ENCODE measurements around the gene TTLL11.
A peak's percentile ranks its signal among the peaks of the same experiment; 100 is the strongest.

TTLL11 gene

DNA sequence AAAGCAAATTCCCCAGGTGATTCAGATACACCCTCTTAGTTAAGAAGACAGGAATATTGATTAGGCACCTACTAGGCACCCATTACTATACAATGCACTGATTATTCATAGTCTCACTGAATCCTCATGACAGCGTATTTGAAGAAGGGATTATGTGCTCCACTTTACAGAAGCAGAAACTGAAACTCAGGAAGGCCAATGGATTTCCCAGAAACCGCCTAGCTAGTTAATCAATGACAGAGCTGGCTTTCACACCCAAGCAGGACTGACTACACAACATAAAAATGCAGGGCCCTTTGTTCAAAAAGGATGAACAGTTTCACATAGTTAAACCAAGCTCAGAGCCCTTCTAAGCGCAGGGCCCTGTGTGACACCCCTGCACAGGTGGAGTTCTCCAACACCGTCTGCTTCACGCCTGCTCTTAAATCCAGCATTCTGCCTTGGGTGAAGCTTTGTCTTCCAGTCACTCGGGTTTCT, 117.3 kb downstream of the TTLL11 start:
- DNase-seq: peak; percentile 41

DNA sequence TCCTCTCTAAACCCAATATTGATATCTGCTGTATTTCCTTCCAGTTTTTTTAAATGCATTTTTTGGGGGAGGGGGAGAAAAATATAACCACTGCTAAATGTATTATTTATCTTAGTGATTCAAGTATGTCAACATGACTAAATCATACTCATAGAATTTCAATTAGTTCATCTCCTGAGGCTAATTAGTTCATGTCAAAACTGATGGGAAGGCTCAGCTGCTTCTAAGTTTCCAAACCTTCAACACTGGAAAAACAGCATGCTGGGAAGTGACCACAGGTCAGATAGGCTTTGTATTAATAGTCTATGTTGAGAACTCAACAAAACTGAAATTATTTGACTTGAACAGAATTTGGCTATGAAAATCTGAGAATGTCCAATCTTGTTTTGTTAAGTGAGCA, 118.7 kb downstream of the TTLL11 start:
- no peak for DNase-seq

DNA sequence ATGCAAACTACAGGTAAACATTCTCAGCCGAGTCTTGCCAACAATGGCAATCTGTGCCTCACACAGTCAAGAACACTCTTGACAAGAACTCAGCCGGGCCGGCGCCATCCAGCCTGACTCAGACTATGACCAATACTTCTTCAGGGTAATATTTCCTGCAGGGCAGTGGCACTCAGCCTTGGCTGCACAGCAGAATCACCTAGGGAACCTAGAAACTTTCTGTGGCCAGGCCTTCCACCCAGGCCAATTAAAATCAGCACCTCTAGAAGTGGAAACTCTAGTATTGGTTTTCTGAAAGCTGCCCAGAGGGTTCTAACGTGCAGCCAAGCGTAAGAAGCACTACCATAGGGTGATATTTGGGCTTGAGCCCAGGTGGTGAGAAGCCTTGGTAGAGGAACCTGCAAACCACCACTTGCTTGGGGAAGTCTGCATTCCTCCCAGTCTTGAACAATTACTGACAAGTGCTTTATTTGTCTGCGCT, 120.6 kb downstream of the TTLL11 start:
- no peak for DNase-seq

- no peak for DNase-seq
Observed at GRCh38 chr9:121968056-121968455, 125.1 kb downstream of the TTLL11 start.

DNA sequence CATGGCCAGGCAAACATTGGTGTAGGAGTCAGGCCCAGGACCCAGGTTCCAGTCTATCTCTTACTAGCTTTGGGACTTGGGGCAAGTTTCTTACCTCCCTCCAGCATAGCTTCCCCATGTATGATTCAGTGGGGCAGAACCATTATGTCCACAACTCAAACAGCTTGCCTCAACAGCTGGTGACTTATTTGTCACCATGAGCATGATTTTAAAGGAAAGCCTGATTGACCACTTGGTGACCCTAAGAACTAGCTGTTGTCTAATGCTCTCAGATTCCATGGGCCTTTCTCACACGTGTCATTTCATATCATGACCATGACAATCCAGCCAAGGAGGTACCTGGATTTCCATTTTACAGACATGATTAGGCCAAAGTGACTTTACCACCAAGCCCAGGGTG, 126.4 kb downstream of the TTLL11 start:
- DNase-seq: no peak

DNA sequence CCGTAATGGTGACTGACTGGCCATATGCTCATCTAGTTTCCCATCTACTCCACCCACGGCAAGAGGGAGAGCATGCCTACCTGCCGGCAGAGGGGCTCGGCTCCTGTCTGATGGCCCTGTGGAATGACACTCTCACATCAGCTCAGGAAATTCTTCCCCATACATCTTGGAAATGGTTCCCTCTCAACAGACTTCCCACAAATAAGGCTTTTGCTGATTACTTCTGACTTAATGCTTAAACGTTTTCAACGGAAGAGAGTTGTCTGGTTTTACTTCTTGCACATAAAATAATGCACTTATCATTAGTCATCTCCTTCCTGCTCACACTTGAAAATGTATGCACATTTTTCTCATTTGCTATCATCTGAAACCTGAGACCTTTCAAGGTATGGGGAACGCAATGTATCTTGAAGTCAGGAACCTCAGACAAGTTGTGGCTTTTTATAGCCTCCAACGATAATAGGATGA, 129.5 kb downstream of the TTLL11 start:
- no peak for DNase-seq

- no peak for DNase-seq
Observed at GRCh38 chr9:121962421-121962820, 130.7 kb downstream of the TTLL11 start.

GRCh38 chr9:121960665-121961064, 132.4 kb downstream of the TTLL11 start:
- no peak for DNase-seq

- no peak for DNase-seq
Observed at GRCh38 chr9:121958530-121958929, 134.6 kb downstream of the TTLL11 start.

DNA sequence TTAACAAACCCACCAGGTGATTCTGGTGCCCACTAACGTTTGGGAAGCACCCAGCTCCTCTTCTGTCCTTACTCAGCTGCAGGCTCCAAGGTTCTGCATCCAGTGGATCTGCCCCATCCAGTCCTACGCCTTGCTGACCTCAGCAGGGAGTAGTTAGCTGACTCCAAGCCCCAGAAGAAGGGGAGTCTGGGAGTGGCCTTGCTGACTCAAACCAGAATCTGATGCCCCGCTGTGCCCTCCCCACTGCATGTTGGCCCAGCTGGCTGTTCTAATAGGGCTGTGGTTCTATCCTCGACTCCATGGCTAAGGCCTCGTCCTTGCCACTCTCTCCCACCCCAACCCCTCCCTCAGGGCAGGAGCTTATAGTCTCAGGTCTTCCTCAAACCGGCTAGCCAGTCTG, 136.3 kb downstream of the TTLL11 start:
- no peak for DNase-seq

GRCh38 chr9:121955649-121956048, 137.5 kb downstream of the TTLL11 start:
- DNase-seq: no peak

DNA sequence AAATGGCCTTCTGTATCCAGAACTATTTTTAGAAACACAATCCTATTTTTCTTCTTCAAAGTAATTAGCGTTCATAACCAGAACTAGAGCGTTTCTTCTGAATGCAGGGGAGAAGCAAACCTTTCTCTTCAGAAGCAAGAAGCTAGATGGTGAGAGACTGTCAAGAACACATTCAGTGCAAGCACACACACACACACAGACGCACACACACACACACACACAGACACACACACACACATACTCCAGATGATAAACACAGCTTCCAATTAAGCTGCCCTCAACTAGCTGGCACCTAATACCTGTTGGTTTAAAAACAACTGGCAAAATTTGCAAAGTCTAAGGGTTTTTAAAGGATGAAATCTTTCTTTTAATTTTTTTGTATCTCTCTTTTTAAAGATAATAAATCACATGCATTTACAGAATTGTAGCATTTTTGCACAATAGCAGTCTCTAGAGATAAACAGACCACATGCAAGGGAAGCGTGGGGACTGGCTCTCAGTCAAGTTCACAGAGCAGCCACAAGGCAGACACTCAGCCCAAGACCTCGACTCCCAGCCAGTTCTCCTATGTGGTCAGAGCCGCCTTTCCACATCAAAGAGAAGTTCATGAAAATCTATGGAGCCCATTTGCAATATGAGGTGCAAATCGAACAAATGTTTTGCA, 138.5 kb downstream of the TTLL11 start:
- no peak for DNase-seq

- no peak for DNase-seq
Observed at GRCh38 chr9:121952611-121953010, 140.5 kb downstream of the TTLL11 start.

GRCh38 chr9:121950866-121951265, 142.2 kb downstream of the TTLL11 start:
- no peak for DNase-seq

GRCh38 chr9:121950441-121950840, 142.7 kb downstream of the TTLL11 start:
- no peak for DNase-seq

DNA sequence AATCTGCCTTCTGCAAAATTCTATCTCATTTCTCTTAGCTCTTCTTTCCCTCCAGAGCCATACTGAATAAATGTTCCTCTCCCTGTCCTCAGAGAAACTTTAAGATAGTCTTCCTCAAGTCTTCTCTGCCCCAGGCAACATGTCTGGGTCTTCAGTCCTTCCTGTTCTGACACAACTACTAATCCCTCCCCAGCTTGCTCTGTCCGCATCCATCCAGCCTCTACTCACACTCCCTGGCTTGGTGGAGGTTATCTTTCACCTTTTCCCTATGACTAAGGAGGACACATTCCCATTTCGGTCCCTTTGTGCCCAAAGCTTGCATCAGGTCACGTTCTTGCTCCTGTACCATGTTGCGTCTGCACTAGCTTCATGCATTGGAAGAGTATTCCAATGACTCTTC, 143.3 kb downstream of the TTLL11 start:
- no peak for DNase-seq

DNA sequence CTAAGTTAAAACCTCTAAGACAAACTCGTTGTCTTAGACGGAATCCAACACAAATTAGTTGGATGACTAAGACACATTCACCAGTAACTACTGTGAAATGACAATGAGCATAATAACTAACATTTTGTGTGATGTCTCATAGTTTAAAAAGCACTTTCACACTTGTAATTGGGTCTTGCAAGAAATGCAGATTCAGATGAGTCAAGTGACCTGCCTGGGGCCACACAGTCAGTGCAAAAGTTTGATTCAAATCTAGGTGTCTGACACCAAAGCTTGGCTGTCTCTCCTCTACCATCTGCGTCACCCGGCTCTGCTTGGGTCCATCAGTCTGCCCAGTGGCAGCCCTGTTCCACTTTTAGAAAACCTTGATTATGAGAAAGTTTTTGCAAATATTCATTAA, 143.7 kb downstream of the TTLL11 start:
- DNase-seq: no peak

GRCh38 chr9:121947775-121948174, 145.3 kb downstream of the TTLL11 start:
- no peak for DNase-seq

GRCh38 chr9:121946465-121946864, 146.6 kb downstream of the TTLL11 start:
- DNase-seq: no peak

- DNase-seq: no peak
Observed at GRCh38 chr9:121945849-121946248, 147.3 kb downstream of the TTLL11 start.

- no peak for DNase-seq
Observed at GRCh38 chr9:121945281-121945680, 147.8 kb downstream of the TTLL11 start.

GRCh38 chr9:121944711-121945191, 148.4 kb downstream of the TTLL11 start:
- DNase-seq: no peak

- DNase-seq: no peak
Observed at GRCh38 chr9:121943463-121943862, 149.6 kb downstream of the TTLL11 start.

GRCh38 chr9:121942866-121943382, 150.2 kb downstream of the TTLL11 start:
- DNase-seq: no peak

Data from right kidney (tissue), 1 donor.